ENCODE results near the gene LKAAEAR1.

GRCh38 chr20:64063389-64064144 is 20.6 kb downstream of the LKAAEAR1 start:
- no peak for TF ChIP-seq USF2 (IDR thresholded peaks at IDR 0.05; ENCODE audit: low read depth, low read length)
- TF ChIP-seq CTCF (conservative IDR thresholded peaks at IDR 0.05; ENCODE audit: low read depth, low read length) = no peak
- TF ChIP-seq RCOR1 (IDR thresholded peaks at IDR 0.05; ENCODE audit: insufficient replicate concordance, low read length) = no peak
- TF ChIP-seq ELK1 (IDR thresholded peaks at IDR 0.05; ENCODE audit: borderline replicate concordance, low read depth, low read length) = no peak
- TF ChIP-seq RAD21 (IDR thresholded peaks at IDR 0.05; ENCODE audit: low read length) = no peak
- TF ChIP-seq POLR2A (IDR thresholded peaks at IDR 0.05; ENCODE audit: low read depth, low read length) = no peak
- no peak for TF ChIP-seq RFX5 (IDR thresholded peaks at IDR 0.05; ENCODE audit: low read depth, low read length)
- no peak for TF ChIP-seq FOS (IDR thresholded peaks at IDR 0.05; ENCODE audit: low read depth, low read length)
- no peak for TF ChIP-seq MXI1 (IDR thresholded peaks at IDR 0.05; ENCODE audit: borderline replicate concordance, low read depth, low read length)
- no peak for TF ChIP-seq CHD1 (IDR thresholded peaks at IDR 0.05; ENCODE audit: low read depth, low read length)
- no peak for TF ChIP-seq BHLHE40 (IDR thresholded peaks at IDR 0.05; ENCODE audit: low read depth, low read length)
- TF ChIP-seq MAFK (IDR thresholded peaks at IDR 0.05; ENCODE audit: low read depth, low read length) = no peak
- no peak for TF ChIP-seq NFE2L2 (IDR thresholded peaks at IDR 0.05; ENCODE audit: low read depth, low read length)
- TF ChIP-seq CEBPB (IDR thresholded peaks at IDR 0.05; ENCODE audit: low read depth, low read length) = no peak
